ENCODE data around the gene SLC44A4.

- TF ChIP-seq, protein P1, sequence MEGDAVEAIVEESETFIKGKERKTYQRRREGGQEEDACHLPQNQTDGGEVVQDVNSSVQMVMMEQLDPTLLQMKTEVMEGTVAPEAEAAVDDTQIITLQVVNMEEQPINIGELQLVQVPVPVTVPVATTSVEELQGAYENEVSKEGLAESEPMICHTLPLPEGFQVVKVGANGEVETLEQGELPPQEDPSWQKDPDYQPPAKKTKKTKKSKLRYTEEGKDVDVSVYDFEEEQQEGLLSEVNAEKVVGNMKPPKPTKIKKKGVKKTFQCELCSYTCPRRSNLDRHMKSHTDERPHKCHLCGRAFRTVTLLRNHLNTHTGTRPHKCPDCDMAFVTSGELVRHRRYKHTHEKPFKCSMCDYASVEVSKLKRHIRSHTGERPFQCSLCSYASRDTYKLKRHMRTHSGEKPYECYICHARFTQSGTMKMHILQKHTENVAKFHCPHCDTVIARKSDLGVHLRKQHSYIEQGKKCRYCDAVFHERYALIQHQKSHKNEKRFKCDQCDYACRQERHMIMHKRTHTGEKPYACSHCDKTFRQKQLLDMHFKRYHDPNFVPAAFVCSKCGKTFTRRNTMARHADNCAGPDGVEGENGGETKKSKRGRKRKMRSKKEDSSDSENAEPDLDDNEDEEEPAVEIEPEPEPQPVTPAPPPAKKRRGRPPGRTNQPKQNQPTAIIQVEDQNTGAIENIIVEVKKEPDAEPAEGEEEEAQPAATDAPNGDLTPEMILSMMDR (IDR thresholded peaks at IDR 0.05) = no peak
- TF ChIP-seq POLR2A (IDR thresholded peaks at IDR 0.05) = no peak
These were observed 41.3 kb downstream of the SLC44A4 start for GRCh38 chr6:31837369-31838113.
